ENCODE data around the gene DTHD1. TPM values are rescaled to one million over a fixed set of nuclear protein-coding genes. Genes with fewer than 3 reads are reported as not detected.

DTHD1 gene
- total RNA-seq (2014; rRNA removed; shearing (Covaris generic)): not detected in 2 replicates

DNA sequence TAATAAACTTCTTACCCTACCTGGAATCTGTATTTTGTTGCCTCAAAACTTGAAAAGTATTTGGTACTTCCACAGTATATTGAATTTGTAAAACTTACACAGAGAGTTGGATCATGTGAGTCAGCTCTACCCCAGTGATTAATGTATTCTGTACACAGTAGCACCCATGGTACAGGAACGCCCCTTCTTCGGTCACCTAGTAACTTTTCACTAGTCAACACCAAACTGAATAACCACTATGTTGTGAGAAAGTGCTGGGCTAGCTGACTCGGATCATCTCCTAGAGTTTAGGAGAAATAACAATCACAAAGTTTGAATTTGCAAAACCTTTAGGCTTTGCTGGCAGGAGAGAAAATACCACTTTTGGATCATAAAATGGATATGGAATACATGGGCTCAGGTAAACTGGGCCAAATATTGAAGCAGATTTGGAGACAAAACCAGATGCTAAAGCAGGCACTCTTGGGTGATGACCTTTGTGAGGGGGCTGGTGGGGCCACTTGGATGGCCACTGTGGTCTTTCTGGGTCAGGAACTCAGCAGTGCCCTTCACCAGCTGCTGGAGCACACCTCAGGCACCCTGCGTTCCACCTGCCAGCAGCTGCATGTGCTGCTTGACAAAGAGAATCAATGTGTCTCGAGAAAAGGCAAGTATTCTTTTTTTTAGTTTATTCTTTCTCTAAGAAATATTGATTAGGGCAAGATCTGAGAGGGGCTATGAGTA is at the start of gene DTHD1:
TSS of gene DTHD1 (plus strand) at position 233 of the 723 bp plus-strand sequence. CDS start at position 376, 143 bp downstream.
- H3K4me3 ChIP-seq: no peak within 1 kb of the TSS
- H3K36me3 ChIP-seq: no peaks in the 10 kb centered on the region
- no peak within 1 kb of the TSS for H3K27ac ChIP-seq
- H3K9me3 ChIP-seq (replicated peaks): no peaks in the 10 kb centered on the region
- H3K27me3 ChIP-seq: 0 out of 2 replicates have a peak, but pooled peaks cover 3% of the 10 kb centered on the region
- H3K4me1 ChIP-seq: no peaks in the 10 kb centered on the region
- no peak for DNase-seq

DNA sequence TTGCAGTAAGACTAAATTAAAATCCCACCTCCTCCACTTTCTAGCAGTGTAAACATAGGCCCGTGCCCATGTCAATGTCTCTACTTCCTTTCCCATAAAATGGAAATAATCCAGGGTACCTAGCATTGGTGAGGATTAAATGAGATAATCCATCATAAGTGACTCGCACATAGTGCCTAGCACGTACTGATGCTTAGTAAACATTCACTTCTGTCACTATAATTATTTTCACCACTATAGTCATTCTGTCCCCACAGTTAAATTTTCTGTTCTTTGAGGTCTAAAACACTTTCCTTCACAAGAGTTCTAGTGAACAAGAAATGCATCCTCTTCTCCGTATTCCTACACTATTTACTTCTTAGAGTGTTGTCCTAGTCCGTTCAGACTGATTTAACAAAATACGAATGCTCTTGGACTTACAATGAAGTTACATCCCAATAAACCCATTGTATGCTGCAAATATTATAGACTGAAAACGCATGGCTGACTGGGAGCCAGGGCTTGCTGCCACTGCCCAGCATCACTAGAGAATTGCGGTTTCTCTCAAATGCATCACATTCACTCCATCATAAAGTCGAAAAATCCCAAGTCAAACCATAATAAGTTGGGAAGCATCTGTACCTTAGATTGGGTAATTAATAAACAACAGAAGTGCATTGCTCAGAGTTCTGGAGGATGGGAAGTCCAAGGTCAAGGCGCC is 47.7 kb upstream of the DTHD1 start:
- Histone ChIP-seq H3K4me1 (no peaks in the 10 kb centered on the region), H3K27me3 (no peaks in the 10 kb centered on the region), H3K4me3 (no peak overlapping the region), H3K27ac (no peak overlapping the region), H3K36me3 (no peaks in the 10 kb centered on the region), H3K9me3 (replicated peaks) (no peaks in the 10 kb centered on the region)
- DNase-seq: no peak

DNA sequence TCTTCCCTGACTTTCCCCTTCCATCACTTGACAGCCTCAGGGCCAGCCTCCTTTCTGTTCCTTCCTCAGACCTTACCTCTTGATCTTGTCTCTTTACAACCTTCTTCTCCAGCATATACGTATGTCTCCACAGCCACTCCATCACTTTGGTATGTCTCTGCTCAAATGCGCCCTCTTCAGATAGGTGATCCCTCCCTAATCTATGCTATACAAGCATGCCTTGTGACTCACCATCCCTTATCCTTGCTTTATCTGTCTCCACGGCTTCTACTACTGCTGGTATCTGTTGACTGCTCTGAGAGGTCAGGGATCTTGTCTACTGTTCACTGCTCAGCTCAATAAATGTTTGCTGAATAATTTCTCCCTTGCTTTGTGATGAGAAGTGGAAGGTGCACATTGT is 46.1 kb upstream of the DTHD1 start:
- H3K27ac ChIP-seq: no peak overlapping the region
- H3K9me3 ChIP-seq (replicated peaks): no peaks in the 10 kb centered on the region
- H3K36me3 ChIP-seq: no peaks in the 10 kb centered on the region
- H3K27me3 ChIP-seq: no peaks in the 10 kb centered on the region
- no peaks in the 10 kb centered on the region for H3K4me1 ChIP-seq
- H3K4me3 ChIP-seq: no peak overlapping the region
- no peak for DNase-seq

DNA sequence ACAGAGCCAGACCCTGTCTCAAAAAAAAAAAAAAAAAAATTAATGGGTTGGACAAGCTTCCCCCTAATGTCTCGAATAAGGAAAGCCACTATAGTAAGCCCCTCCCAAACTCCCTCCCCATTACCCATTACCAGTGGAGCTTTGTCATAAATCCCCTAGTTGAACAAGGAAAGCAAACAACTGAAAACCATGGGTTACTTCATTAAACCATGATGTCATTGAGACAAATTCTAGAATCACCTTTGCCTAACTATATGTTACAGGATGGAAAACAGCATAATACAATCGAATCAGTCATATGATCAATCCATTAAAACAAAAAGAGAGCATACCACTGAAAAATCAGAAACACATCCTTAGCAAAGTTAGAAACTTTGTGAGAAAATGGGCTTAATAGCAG is 45.3 kb upstream of the DTHD1 start:
- Histone ChIP-seq H3K4me3 (no peak overlapping the region), H3K4me1 (no peaks in the 10 kb centered on the region), H3K9me3 (replicated peaks) (no peaks in the 10 kb centered on the region), H3K36me3 (no peaks in the 10 kb centered on the region), H3K27me3 (no peaks in the 10 kb centered on the region), H3K27ac (no peak overlapping the region)
- no peak for DNase-seq

DNA sequence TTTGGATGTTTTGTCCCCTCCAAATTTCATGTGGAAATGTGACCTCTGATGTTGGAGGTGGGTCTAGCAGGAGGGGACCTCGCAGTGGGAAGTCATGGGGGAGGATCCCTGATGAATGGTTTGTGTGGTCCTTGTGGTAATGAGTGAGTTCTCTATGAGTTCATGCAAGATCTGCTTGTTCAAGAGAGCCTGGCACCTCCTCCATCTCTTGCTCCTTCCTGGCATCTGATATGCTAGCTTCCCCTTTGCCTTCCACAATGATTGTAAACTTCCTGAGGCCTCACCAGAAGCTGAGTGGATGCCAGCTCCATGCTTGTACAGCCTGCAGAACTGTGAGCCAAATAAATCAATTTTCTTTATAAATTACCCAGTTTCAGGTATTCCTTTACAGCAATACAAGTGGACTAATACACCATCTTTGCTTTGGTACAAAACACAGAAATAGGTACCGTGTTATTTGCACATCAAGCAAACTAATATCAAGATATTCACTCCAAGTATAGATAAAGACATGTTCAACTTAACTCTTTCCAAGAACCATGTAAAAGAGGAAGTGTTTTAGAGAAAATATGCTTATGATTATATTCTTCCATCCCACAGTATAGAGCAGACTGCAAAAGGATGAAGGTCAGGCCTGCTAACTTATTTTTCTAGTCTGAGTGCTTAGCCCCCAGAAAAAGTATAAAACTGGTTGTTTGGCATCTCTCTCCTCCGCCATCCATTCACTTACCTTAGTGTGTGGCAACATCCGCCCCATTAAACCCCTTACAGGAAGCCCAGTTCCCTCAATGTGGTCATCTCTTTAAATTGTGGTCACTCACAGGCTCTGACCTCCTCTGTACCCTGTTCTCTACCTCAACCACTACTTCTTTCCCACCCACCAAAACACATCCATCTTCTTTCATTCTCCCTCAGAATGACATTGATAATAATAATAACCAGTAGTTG is 43.8 kb upstream of the DTHD1 start:
- Histone ChIP-seq H3K27me3 (no peaks in the 10 kb centered on the region), H3K36me3 (no peaks in the 10 kb centered on the region), H3K4me1 (no peaks in the 10 kb centered on the region), H3K27ac (no peak overlapping the region), H3K4me3 (no peak overlapping the region), H3K9me3 (replicated peaks) (no peaks in the 10 kb centered on the region)
- no peak for DNase-seq

DNA sequence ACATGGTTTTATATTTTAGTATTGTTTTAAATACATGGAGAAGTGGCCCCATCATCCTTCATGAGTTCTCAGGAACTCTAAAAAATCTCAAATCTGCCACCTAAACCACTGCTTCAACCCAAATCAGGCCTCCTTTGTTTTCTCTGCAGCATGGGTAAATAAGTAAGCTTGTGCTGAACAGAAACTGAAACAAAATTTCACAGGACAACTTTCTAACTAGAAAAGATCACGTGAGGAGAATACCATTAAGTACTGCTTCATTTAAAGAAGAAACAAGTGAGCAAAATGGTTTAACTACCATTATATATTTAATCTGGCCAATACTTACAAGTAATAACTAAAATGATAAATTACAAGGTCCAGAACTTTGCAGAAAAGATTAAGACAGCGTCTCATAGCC is 39.6 kb upstream of the DTHD1 start:
- H3K4me3 ChIP-seq: no peak overlapping the region
- no peaks in the 10 kb centered on the region for H3K9me3 ChIP-seq (replicated peaks)
- peaks cover 9% of the 10 kb centered on the region for H3K27me3 ChIP-seq
- DNase-seq: no peak
- no peak overlapping the region for H3K27ac ChIP-seq
- no peaks in the 10 kb centered on the region for H3K4me1 ChIP-seq
- no peaks in the 10 kb centered on the region for H3K36me3 ChIP-seq

DNA sequence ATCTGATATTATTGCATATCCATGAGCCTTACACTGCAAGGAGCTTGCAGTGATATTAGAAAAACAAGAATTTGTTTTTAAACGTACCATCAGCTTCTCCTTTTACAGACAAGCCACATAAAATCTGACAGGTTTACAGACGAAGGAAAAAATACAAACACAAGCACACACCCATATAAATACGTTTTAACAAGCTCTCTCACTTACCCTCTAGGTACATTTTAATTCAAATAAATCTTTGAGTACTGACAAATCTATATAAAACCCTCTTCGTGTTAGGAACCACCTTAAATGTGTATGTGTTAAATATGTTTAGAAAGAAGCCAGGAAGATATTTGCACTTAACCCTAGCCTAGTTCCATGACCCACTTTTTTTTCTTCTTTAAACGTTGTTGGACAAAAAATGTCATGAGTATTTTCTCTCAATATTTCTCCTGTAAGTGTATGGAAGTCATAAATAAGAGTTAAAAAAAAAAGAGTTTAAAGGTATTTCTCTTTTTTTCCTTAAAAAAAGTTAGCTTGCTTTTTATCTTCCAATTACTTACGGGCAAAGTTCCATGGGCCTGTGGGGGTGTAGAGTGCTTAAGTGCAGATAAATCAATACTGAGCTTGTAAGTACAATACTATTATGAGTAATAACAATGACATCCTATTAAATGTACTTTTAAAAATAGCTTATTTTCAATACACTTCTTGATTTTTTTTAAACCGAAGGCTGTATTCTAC is 38.6 kb upstream of the DTHD1 start:
- Histone ChIP-seq H3K9me3 (replicated peaks) (no peaks in the 10 kb centered on the region), H3K4me1 (no peaks in the 10 kb centered on the region), H3K4me3 (no peak overlapping the region), H3K27ac (no peak overlapping the region), H3K36me3 (no peaks in the 10 kb centered on the region), H3K27me3 (peaks cover 9% of the 10 kb centered on the region)
- DNase-seq: no peak

DNA sequence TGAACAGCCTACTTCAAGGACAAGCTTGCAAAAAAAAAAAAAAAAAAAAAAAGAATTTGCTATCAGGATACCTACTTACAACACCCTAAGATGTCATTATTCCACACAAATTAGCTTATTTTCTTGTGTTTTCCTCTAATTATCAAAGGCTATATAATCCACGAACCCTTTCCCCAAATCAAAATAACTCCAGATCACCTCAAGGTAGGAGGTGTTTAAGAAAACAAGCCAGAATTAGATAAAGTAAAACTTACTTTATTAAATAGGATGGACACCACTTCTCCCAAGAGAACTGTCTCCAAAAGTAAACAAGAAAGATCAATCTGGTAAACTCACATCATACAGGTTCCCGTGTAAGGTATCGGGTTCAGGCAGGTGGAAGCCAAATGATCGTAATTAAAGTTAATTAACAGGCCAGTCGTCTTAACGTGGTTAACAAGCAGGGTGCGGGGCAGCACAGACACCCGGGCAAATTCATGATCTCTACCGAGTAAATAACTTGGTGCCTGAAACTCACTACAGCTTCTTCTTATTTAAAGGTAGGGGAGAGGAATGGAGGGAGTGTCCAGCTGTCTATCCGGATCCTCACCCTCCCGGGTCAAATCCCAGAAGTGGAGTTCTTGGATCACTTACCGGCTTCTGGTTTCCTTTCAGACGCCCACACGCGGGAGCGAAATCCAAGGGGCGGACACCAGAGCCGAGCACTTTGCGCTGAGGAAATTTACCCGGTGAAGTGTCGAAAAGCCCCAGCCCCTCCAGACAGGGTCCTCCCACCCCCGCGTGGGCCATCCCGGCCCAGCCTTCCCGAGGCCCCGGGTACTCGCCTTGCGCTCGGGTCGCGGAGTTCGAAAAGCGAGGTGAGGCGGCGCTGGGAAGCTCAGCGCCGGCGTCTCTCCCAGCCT is 37.8 kb upstream of the DTHD1 start:
- no peak overlapping the region for H3K27ac ChIP-seq
- H3K4me3 ChIP-seq: peak overlapping the region; percentile 56
- peaks cover 9% of the 10 kb centered on the region for H3K27me3 ChIP-seq

DNA sequence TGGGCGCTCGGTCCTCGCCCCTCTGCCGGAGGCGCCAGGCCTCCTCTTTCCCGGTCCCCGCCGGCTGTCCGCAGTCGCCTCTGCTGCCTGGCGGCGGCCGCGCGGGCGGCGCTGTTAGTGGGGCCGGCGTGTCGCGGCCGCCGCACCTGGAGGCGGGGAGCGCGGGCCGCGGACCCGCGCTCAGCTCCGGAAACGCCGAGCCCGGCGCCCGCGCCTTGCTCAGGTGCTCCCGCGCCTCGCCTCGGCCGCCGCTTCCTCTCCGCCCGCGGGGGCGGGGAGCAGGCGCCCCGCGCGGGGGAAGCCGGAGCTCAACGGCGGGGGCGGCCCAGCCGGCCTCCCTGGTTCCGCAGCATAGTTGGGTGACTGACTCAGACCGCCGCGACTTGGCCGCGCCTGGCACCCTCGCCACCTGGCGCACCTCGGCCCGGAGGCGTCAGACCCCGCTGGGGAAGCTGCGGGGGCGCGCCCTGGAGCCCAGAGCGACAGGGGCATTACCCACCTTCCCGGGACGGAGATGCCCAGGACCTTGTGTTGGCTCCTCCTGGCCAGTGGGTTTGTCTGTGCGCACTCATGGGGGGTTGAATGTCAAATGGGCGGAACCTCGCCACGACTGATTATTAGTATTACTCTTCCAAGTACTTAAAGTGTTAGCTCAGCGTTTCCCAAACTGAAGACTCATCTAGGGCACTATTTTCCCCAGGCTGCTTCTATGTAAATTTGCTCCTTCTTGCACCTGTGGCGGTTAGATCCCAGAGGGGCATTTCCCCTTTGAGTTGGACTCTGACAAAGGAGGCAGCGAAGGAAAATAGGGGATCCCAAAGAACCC is 36.9 kb upstream of the DTHD1 start, which contains the start of gene ARAP2:
TSS of gene ARAP2 (minus strand) at position 258 of the 826 bp plus-strand sequence. CDS start 15,028 bp downstream, outside the sequence.
- peak within 1 kb of the TSS; percentile 56 for H3K4me3 ChIP-seq
- no peaks in the 10 kb centered on the region for H3K9me3 ChIP-seq (replicated peaks)
- H3K36me3 ChIP-seq: no peaks in the 10 kb centered on the region
- H3K27ac ChIP-seq: no peak within 1 kb of the TSS
- H3K4me1 ChIP-seq: no peaks in the 10 kb centered on the region
- peaks cover 9% of the 10 kb centered on the region for H3K27me3 ChIP-seq
- peak; percentile 15 to 32 for DNase-seq

More for the DNA sequence above, 37.8 kb upstream of the DTHD1 start:
- no peaks in the 10 kb centered on the region for H3K9me3 ChIP-seq (replicated peaks)
- DNase-seq: peak; percentile 16 to 49
- H3K4me1 ChIP-seq: no peaks in the 10 kb centered on the region
- H3K36me3 ChIP-seq: no peaks in the 10 kb centered on the region

DNA sequence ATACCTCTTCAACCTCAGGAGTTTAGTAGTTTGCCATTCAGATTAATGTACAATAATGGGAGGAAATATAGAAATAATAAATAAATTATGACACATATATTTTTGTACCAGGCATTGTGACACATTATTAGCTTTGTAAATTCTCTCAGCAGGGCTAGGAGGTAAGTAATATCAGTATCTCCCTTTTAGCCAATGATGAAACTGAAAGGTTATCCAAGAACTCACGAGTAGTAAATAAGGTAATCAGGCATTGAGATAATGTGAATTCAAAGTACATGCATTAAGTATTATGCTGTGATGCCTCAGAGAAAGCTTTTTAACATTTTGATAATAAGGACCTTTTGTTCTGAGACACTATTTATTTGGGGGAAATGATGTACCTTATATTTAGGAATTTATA is 31.8 kb upstream of the DTHD1 start:
- no peaks in the 10 kb centered on the region for H3K9me3 ChIP-seq (replicated peaks)
- DNase-seq: no peak

DNA sequence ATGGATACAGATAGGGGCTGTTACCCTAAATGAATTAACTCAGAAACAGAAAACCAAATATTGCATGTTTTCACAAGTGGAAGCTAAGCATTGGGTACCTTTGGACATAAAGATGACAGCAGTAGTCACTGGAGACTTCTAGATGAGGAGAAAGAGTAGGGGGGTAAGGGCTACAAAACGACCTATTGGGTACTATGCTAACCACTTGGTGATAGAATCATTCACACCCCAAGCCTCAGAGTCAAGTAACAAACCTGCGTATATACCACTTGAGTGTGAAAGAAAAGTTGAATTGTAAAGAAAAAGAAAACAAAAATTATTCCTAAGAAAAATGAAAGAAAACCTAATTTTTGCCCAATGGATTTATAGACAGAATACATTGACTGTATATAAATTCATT is 29.4 kb upstream of the DTHD1 start:
- H3K4me3 ChIP-seq: no peak overlapping the region
- no peaks in the 10 kb centered on the region for H3K27me3 ChIP-seq
- DNase-seq: no peak
- H3K9me3 ChIP-seq (replicated peaks): no peaks in the 10 kb centered on the region
- H3K36me3 ChIP-seq: no peaks in the 10 kb centered on the region
- H3K27ac ChIP-seq: no peak overlapping the region
- H3K4me1 ChIP-seq: no peaks in the 10 kb centered on the region

More for the DNA sequence above, 31.8 kb upstream of the DTHD1 start:
- no peaks in the 10 kb centered on the region for H3K4me1 ChIP-seq
- H3K27me3 ChIP-seq: peaks cover 4% of the 10 kb centered on the region; the same call in 1 of the 2 replicates
- no peak overlapping the region for H3K27ac ChIP-seq
- H3K36me3 ChIP-seq: no peaks in the 10 kb centered on the region
- H3K4me3 ChIP-seq: no peak overlapping the region

DNA sequence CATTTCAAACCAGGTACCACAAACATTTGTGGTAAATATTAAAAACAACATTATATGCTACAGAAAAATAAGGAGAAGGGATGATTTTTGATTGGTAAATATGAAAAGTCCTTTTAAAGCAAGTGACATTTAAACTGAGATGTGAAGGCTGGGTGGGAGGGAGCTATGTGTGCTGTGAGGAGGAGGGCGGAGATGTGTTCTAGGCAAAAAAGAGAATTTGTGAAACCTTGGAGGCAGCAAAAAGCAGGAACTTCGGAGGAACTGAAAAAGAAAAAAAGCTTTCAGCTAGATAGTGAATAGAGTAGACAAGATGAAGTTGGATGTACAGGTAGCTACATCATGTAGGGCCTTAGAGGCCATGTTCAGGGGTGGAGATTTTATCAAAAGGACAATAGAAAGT is 27.0 kb upstream of the DTHD1 start:
- Histone ChIP-seq H3K27me3 (no peaks in the 10 kb centered on the region), H3K4me1 (no peaks in the 10 kb centered on the region), H3K27ac (no peak overlapping the region), H3K36me3 (no peaks in the 10 kb centered on the region), H3K9me3 (replicated peaks) (no peaks in the 10 kb centered on the region), H3K4me3 (no peak overlapping the region)
- no peak for DNase-seq

DNA sequence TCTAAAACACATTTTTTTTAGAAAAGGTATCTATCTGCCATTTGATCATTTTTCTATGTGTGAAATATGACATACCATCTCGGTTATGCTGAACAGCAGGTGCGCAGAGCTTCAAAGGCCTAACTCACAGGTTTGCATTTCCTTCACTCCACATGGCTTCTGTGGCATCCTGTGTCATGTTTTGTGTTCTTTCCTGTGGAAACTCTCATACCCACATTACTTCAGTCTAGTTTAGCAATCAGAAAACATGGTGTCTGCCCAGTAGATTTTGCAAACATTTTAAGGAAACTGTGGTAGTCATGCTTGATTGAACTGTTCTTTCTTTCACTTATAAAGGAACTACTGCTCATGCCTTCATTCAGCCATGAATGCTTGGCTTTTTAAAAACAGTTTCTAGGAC is 25.8 kb upstream of the DTHD1 start:
- H3K27ac ChIP-seq: no peak overlapping the region
- no peaks in the 10 kb centered on the region for H3K9me3 ChIP-seq (replicated peaks)
- no peaks in the 10 kb centered on the region for H3K4me1 ChIP-seq
- H3K4me3 ChIP-seq: no peak overlapping the region
- H3K27me3 ChIP-seq: no peaks in the 10 kb centered on the region
- DNase-seq: no peak
- H3K36me3 ChIP-seq: no peaks in the 10 kb centered on the region
